Body of pancreas (tissue), 4 donors: Measurements from ENCODE around the gene DCD. TPM values are rescaled to one million over a fixed set of nuclear protein-coding genes. Genes with fewer than 3 reads are reported as not detected.

ENCODE experiments used
- ATAC-seq: fragments of 150-250 bp; one replicate; pipeline ENCODE4 v1.9.1; 2016
- DNase-seq, 4 donors: peaks; one replicate each; pipeline ENCODE4 v3.0.0-alpha.2; 2019
- H3K27ac ChIP-seq, 4 donors: fragments of 200-600 bp; sonication (generic); 1 replicate in 3 of 4; 2 replicates in 1 of 4; pipeline versions ENCODE4 v1.5.1 to v1.6.1; 2016 to 2019; ENCODE audit warnings: mild to moderate bottlenecking in 1 of 4, mixed read lengths in 1 of 4, moderate library complexity in 1 of 4
- H3K27me3 ChIP-seq, 2 donors: fragments of 200-600 bp; sonication (generic); one replicate each; pipeline ENCODE4 v1.6.0; 2016; ENCODE audit warnings: mild to moderate bottlenecking in 1 of 2
- H3K36me3 ChIP-seq, 2 donors: fragments of 200-600 bp; sonication (generic); replicated peaks in 1 of 2; 2 replicates each; pipeline ENCODE4 v1.5.1; 2016; ENCODE audit warnings: low read depth in 2 of 2; ENCODE audit not compliant: insufficient read depth in 1 of 2
- H3K4me1 ChIP-seq: fragments of 200-600 bp; sonication (generic); one replicate; pipeline ENCODE4 v1.6.0; 2016
- H3K4me3 ChIP-seq, 2 donors: fragments of 200-600 bp; sonication (generic); 1 replicate in 1 of 2; 2 replicates in 1 of 2; pipeline ENCODE4 v1.5.1; 2016 to 2019
- H3K9me3 ChIP-seq, 3 donors: fragments of 200-600 bp; sonication (generic); 1 replicate in 2 of 3; 2 replicates in 1 of 3; pipeline ENCODE4 v1.5.1; 2016
- CTCF ChIP-seq, 7 experiments: fragments of 450-650 bp in 4 of 7; fragments of 200-600 bp in 3 of 7; sonication (generic) in 3 of 7; IDR thresholded peaks; one replicate each; pipeline ENCODE4 v1.5.1; 2016 to 2019; ENCODE audit warnings: antibody characterized with exemption in 7 of 7
- POLR2A ChIP-seq, 3 donors: fragments of 450-650 bp; IDR thresholded peaks; one replicate each; pipeline ENCODE4 v1.6.1; 2016; ENCODE audit warnings: antibody characterized with exemption in 3 of 3, mild to moderate bottlenecking in 2 of 3
- WGBS, 2 donors: methylation state at CpG; one replicate each; pipeline ENCODE4 v1.1.5; 2017; 5-methylcytosine and 5-hydroxymethylcytosine counted together
- intact Hi-C: fragments of 100-400 bp; cut with DNase I; formaldehyde crosslinking; loops from one replicate; pipeline ENCODE4 v1.15.1; 2023
- total RNA-seq, 2 donors: library from RNA; depleted of rRNA; stranded (reverse); fragments of >200 nt; gene quantifications; one replicate each; pipeline ENCODE4 v1.1.0, GENCODE V29; 2016

DCD gene
- total RNA-seq, 2 donors from 2014 or later: not detected

- H3K9me3 ChIP-seq: no peaks in the 10 kb centered on the region
- intact Hi-C loops: no loop called here
- no peaks in the 10 kb centered on the region for H3K36me3 ChIP-seq
- no peak for DNase-seq
- H3K27ac ChIP-seq: no peak overlapping the region
- peaks cover 4% of the 10 kb centered on the region for H3K4me1 ChIP-seq
- TF ChIP-seq CTCF (IDR thresholded peaks at IDR 0.05) (peak in 1 of 7 experiments; percentile 16), POLR2A (IDR thresholded peaks at IDR 0.05) (no peak)
- H3K4me3 ChIP-seq: no peak overlapping the region
- no peaks in the 10 kb centered on the region for H3K27me3 ChIP-seq
- no peak for ATAC-seq
Measured at GRCh38 chr12:54622463-54623183, 25.5 kb downstream of the DCD start.

- no peaks in the 10 kb centered on the region for H3K27me3 ChIP-seq
- intact Hi-C loops: no loop called here
- H3K4me3 ChIP-seq: no peak overlapping the region
- TF ChIP-seq POLR2A (IDR thresholded peaks at IDR 0.05) (no peak), CTCF (IDR thresholded peaks at IDR 0.05) (no peak)
- WGBS, 2 donors: 52 to 64% methylated on average over 6 of the region's 6 CpGs
- H3K4me1 ChIP-seq: no peaks in the 10 kb centered on the region
- H3K9me3 ChIP-seq: no peaks in the 10 kb centered on the region
- ATAC-seq (no peak), DNase-seq (no peak)
- H3K27ac ChIP-seq: no peak overlapping the region
- H3K36me3 ChIP-seq: no peaks in the 10 kb centered on the region
Measured at GRCh38 chr12:54616933-54617680, 31.1 kb downstream of the DCD start.

GRCh38 chr12:54612225-54612750 is 35.9 kb downstream of the DCD start:
- no peak overlapping the region for H3K4me3 ChIP-seq
- no peak for ATAC-seq
- no peaks in the 10 kb centered on the region for H3K36me3 ChIP-seq
- TF ChIP-seq POLR2A (IDR thresholded peaks at IDR 0.05) (no peak), CTCF (IDR thresholded peaks at IDR 0.05) (no peak)
- no peaks in the 10 kb centered on the region for H3K27me3 ChIP-seq
- H3K4me1 ChIP-seq: no peaks in the 10 kb centered on the region
- H3K27ac ChIP-seq: no peak overlapping the region
- WGBS, 2 donors: 52 to 69% methylated on average over 1 of the region's 1 CpG
- DNase-seq: no peak
- no peaks in the 10 kb centered on the region for H3K9me3 ChIP-seq
- intact Hi-C loops: no loop called here

GRCh38 chr12:54611715-54612149 is 36.4 kb downstream of the DCD start:
- Histone ChIP-seq H3K36me3 (no peaks in the 10 kb centered on the region), H3K9me3 (no peaks in the 10 kb centered on the region), H3K27me3 (no peaks in the 10 kb centered on the region), H3K27ac (no peak overlapping the region), H3K4me3 (no peak overlapping the region), H3K4me1 (no peaks in the 10 kb centered on the region)
- ATAC-seq: no peak
- intact Hi-C loops: no loop called here
- TF ChIP-seq POLR2A (IDR thresholded peaks at IDR 0.05): no peak
- no peak for TF ChIP-seq CTCF (IDR thresholded peaks at IDR 0.05)
- WGBS, 2 donors: 69 to 77% methylated on average over 3 of the region's 3 CpGs
- no peak for DNase-seq
